ENCODE measurements around the gene S1PR1.

Gene S1PR1

DNA sequence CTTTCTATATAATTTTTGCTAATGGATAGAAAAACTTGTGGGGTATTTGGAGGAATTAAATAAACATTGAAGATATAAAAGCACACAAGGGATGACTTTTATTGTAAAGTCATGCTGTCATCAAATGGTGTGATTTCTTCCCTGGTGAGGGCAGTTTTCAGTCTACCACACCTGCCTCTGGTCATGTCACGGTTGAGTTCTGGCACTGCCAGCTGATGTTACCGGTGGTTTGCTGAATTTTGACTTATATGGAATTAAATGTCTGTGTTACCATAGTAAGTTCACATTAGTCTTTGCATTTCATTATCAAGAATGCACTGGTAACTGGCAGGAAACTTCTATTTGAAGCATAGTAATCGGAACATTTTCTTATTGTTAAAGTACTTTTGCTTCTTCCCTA, 13.4 kb downstream of the S1PR1 start:
- no peak for DNase-seq

GRCh38 chr1:101250656-101251272, 13.9 kb downstream of the S1PR1 start:
- DNase-seq: no peak

DNA sequence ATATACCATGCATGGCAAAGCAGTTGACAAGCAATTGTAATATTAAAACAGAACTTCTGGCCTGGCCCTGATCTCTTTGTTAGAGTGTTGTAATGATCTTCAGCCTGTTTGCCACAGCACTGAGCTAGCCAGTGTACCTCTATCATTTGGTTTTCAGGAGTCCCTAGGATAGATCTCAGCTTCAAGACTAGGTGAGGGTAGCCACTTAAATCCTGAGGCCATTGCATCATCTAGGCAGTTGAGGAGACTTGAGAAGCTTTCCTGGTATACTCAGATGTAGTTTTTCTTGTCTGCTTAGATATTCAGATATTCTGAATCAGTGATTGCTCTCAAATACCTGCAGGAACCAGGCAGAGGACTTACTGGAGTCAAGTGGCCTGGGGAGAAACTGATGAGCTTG, 14.7 kb downstream of the S1PR1 start:
- no peak for DNase-seq

DNA sequence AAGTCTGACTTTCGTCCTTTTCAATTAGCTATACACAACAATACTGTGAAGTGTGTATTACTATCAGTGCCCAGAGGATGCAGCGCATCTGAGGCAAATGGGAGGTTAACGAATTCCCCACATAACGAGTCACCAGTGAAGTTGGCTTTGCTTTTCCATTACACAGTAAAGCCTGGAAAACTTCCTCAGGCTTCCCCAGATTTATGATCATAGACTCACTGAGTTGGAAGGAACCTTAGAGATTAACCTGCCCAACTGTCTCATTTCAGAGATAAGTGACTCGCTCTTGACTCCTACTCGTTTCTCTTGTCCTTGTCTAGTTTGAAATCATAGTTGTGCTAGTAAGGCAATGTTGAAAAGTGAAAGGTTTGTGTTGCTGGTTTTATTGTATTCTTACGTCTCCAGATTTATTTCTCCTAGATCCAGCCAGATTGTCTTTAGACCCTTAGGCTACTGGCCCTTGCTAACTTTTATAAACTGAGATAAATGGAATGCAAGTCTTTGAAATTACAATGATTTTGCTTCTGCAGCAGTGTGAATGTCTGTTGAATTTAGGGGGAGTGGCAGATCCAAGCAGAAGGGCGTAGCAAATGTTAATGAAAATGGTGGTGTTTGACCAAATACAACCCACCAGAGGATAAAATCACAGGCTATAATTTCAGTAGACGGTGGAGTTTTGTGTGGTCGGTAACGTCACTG, 17.3 kb downstream of the S1PR1 start:
- no peak for DNase-seq

DNA sequence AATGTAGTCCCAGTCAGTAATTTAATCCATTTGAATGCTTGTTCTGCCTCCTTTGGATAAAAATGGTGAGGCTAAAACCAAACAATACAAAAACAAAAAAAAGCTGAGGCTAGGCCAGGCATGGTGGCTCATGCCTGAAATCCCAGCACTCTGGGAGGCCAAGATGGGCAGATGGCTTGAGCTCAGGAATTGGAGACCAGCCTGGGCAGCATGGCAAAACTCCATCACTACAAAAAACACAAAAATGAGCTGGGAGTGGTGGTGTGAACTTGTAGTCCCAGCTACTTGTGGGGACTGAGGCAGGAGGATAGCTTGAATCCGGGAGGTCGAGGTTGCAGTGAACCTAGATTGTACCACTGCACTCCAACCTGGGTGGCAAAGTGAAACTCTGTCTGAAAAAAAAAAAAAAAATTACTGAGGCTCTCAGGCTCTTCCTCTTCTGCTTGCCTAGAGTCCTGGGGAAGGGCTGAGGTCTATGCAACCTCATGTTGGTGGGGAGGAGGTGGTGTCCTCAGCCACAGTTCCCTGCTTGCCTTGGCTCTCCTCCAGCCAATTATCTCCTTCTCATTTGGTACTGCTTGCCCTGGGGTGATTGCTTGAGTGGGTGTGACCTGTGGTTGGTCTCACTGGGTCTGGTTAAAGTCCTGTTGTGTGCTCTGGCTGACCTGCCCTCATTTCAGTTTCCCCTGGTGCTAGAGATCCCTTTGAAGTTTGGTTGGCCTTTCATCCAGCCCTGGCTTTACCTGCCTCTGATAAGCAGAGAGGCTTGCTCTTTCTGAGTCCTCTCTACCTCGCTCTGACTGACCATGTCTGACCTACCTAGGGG, 20.9 kb downstream of the S1PR1 start:
- no peak for DNase-seq

DNA sequence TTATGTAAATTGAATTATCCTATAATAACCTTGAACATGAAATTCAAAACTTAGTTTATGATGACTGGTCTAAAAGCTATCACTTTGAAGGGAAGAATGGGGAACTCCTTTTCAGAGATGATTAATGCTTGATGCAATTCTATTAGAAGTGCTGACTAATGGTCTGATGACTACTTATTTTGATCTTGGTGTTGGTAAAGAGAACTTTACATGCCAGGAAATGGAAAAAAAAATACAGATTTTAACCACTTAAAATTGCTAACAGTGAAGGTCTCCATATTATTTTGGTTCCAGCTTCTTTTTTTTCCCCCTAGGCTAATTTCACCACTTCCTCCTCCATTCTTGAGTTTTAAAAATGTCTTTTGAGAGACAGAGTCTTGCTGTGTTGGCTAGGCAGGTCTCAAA, 22.9 kb downstream of the S1PR1 start:
- no peak for DNase-seq

DNA sequence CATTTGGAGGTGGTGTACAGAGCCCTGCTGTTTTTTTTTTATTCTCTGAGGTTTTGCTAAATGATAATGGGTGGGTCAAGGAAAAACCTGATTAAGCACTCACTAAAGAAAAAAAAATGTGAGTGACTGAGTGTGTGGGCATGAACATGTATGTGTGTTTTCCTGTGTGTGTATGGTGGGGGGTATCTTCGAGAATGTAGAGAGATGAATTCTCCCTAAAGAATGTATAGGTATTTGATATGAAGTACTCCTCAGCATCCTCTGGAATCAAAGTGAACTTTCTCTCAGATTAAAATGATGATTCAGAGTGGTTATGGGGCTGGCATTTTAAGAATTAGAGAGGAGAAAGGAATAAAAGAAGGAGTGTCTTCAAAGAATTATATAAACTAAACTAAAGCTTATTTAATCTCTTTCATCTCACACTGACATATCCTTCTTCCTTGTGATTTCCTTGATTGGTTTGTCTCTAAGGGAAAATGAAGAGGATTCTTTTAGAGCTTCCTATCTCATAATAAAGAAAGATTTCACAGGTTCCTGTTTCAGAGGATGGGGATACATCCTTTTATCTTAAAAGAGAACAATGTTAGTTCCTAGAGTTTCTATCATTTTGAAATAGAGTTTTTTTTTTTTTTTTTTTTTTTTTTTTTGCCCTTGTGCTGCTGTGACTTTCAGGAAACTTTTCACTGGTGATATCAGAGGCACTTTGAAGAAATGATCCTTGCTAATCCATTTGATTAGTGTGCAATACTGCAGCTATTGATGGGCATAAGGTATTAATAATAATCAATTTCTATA, 23.9 kb downstream of the S1PR1 start:
- DNase-seq: no peak

DNA sequence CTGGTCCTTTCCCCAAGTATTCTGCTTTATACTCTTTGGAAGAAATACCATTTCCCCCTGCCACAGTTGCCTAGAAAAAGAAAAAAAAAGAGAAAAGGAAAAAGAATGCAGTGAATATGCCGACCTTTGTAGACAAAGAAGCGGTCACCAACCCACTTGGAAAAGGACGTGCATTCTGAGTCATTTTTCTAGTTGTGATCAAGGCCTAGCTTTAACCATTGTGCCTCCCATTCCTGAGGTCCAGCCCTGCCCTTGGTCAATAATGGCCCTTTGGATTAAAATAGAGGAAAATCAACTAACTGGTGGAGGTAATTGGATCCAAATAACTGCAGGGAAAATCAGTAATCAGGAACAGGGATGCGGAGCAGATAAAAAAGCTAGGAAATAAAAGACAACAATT, 24.8 kb downstream of the S1PR1 start:
- DNase-seq: no peak

DNA sequence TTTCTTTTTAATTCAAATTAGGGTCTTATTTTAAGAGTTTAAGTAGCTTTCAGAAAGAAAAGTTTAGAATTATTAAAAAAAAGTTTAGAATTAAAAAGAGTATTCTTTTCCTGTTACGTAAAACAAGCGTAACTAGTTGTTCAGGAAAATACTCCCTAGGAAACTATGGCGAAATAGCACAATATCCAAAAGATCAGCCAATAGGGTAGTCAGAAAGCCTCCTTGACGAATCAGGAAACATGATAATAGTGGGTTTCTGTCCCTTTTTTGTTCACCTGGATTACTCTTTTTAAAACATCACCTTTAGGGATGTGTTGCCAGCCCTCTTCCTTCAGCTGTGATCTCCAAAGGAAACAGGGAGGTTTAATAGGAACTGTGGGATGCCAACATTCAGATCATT, 25.2 kb downstream of the S1PR1 start:
- no peak for DNase-seq

GRCh38 chr1:101262630-101263348, 26.0 kb downstream of the S1PR1 start:
- DNase-seq: no peak

DNA sequence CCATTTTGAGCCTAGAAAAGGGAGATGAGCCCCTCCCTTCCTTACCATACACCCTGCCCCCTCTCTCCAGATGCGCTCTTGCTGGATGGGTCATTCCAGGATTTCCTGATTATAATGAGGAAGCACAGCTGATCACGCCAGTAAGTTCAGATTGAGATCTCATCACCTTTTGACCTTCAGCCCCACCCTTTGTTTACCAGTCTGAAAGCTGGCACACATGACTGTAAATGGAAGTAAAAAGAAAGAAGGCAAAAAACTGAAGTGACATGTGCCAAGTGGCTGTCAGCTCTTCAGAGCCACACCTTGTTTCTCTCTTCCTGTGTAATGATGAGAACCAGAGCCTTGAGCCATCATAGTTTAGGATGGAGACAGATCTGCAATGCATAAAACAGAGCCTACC, 27.9 kb downstream of the S1PR1 start:
- DNase-seq: no peak

GRCh38 chr1:101265684-101266083, 28.9 kb downstream of the S1PR1 start:
- DNase-seq: no peak

- no peak for DNase-seq
Measured at GRCh38 chr1:101267082-101267481, 30.3 kb downstream of the S1PR1 start.

DNA sequence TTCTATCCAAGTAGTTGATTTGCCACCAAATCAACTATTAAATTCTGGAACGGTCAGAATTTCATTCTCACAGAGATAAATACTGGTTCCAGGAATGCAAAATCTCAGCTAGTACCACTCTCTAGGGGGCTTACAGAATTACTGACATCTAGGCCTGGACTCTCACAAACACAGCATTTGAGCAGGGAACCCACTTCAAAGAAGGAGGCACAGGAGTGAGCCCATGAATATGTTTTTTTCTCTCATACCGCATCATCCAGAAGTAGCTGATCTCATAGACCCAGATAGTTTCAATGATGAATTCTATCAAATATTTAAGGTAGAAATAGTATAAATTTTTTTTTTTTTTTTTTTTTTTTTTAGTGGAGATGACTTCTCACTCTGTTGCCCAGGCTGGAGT, 32.1 kb downstream of the S1PR1 start:
- DNase-seq: no peak

- no peak for DNase-seq
Measured at GRCh38 chr1:101275672-101276071, 38.9 kb downstream of the S1PR1 start.

DNA sequence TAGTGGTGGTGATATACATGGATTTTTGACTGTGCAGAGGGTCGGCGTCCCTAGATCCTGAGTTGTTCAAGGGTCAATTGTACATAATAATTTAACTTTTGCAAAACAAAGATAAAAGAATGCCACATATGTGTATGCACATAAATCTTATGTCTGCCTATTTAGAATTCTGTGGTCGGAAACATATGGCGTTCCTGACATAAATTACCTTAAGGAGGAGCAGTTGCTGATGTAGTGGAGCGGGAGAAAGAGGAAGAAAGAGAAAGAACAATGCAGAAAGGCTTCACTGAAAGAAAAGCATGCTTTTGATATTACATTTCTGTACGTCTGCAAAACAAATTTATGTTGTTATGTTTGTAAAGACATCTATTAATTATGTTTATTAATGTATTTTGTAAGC, 40.0 kb downstream of the S1PR1 start:
- no peak for DNase-seq

DNA sequence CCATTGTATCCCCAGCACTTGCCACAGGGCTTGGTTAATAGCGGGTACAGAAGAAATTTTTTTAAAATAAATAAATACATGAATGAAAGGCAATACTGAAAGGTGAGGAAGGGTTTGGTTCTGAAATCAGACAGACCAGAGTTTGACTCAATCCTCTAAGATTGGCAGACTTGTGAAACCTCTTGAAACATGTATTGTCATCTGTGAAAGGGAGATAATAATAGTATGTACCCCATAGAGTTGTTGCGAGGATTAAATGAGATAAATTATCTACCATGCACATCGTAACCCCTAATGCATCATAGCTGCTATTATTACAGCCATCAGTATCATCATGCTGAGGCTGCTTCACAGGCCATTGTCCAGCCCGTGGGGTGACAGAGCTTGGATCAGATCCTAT, 41.4 kb downstream of the S1PR1 start:
- no peak for DNase-seq

DNA sequence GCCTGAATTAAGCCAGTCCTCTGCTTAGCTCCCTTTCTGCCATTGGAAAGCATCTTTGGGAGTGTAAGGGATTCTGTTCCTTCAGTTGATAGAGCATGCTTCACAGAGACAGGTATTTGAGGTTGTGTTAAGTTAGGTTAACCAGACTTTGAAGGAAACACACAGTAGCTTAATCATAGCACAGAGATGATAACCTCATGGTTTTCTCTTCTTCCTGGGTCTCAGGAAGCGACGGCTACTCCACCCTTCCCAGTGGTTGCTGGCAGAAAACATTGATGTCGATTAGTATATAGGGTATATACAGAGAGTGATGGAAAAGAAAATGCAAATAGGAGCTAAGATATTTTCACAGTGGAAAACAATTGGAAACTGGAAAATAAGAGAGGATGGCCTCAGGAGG, 42.0 kb downstream of the S1PR1 start:
- no peak for DNase-seq

GRCh38 chr1:101280049-101280592, 43.3 kb downstream of the S1PR1 start:
- no peak for DNase-seq

- DNase-seq: no peak
Measured at GRCh38 chr1:101280942-101281654, 44.3 kb downstream of the S1PR1 start.

DNA sequence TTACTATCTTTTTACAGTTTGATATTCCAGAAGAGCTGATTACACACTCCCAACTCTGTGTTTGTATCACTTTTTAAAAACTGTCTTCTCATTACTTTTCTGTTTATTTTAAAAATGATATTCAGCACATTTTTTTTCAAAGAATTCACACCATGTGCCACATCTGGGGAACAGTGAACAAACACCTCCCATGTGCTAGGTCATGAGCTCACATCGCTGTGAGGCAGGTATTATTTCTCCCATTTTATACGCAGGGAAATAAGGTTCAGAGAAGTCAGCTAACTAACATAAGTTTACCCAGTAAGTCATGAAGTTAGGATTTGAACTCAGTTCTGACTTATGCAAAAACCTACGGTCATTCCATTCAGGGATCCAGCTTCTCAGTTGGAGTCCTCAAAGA, 44.9 kb downstream of the S1PR1 start:
- DNase-seq: no peak

All from activated CD4-positive, alpha-beta T cell treated with anti-CD3 and anti-CD28 coated beads for 48 hours (primary cell).